HCT116 (cell line): ENCODE results near the gene AGAP1. TPM values are rescaled to one million over a fixed set of nuclear protein-coding genes. Genes with fewer than 3 reads are reported as not detected.

Experiments
- ATAC-seq: fragments of 200-7000 bp; cut with Tn5 transposase; 2 replicates; pipeline ENCODE4 v1.9.1; 2020; ENCODE audit warnings: mild to moderate bottlenecking, moderate library complexity
- BruUV-seq: library from RNA; stranded (reverse); fragments of 400-500 nt; replicated peaks from 2 replicates; lab custom pipeline; 2021; lab: Mats Ljungman, UMichigan
- CTCF ChIA-PET: fragments of 300-600 bp; sonication (Branson Sonifier 250); formaldehyde crosslinking; loops from one replicate; lab custom pipeline; 2021; ENCODE audit warnings: antibody characterized with exemption; lab: Charles Lee
- POLR2A ChIA-PET: fragments of 300-600, 350-600 bp; sonication (Branson Sonifier 250); formaldehyde crosslinking; loops from one replicate; lab custom pipeline; 2021; ENCODE audit warnings: antibody characterized with exemption; lab: Charles Lee
- RAD21 ChIA-PET, 2 experiments: fragments of 300-600 bp; sonication (Branson Sonifier 250); formaldehyde crosslinking; loops; one replicate each; lab custom pipeline; 2023; ENCODE audit warnings: low total read pairs in 2 of 2; ENCODE audit not compliant: uncharacterized antibody in 2 of 2, unreplicated experiment in 2 of 2, low non-redundant PET in 1 of 2; lab: Charles Lee
- DNase-seq: peaks from one replicate; pipeline ENCODE4 v3.0.0-alpha.2; 2010; ENCODE audit warnings: low read depth, low spot score
- H2AFZ ChIP-seq: fragments of 200-600 bp; shearing (Covaris generic), sonication (generic); 2 replicates; pipeline ENCODE4 v1.6.1; 2017; ENCODE audit warnings: low read depth, mixed run types, mixed read lengths, antibody characterized with exemption, low read length; ENCODE audit not compliant: poor library complexity, severe bottlenecking
- H3K27ac ChIP-seq: 2 replicates; pipeline ENCODE4 v1.5.1; 2012; ENCODE audit warnings: low read depth, low read length
- H3K27me3 ChIP-seq: fragments of 200-600 bp; sonication (generic); 2 replicates; pipeline ENCODE4 v1.6.1; 2016; ENCODE audit warnings: mixed run types, low read length, mixed read lengths; ENCODE audit not compliant: insufficient read depth
- H3K36me3 ChIP-seq, 2 experiments: fragments of 200-500 bp in 1 of 2; fragments of 200-600 bp in 1 of 2; sonication (Bioruptor generic) in 1 of 2; sonication (generic) in 1 of 2; 2 replicates each; pipeline versions ENCODE4 v1.5.1 to v1.6.1; 2014 to 2016; ENCODE audit warnings: low read length in 2 of 2, inconsistent platforms in 1 of 2, mixed read lengths in 1 of 2, mixed run types in 1 of 2; ENCODE audit not compliant: insufficient read depth in 2 of 2, control insufficient read depth in 1 of 2
- H3K4me1 ChIP-seq, 2 experiments: fragments of 200-600 bp in 1 of 2; sonication (generic) in 1 of 2; 2 replicates each; pipeline versions ENCODE4 v1.5.1 to v1.6.1; 2012 to 2017; ENCODE audit warnings: low read length in 2 of 2, inconsistent platforms in 1 of 2, mild to moderate bottlenecking in 1 of 2, mixed read lengths in 1 of 2, mixed run types in 1 of 2, moderate library complexity in 1 of 2; ENCODE audit not compliant: insufficient read depth in 2 of 2, control insufficient read depth in 1 of 2
- H3K4me2 ChIP-seq: fragments of 200-600 bp; sonication (generic); 2 replicates; pipeline ENCODE4 v1.6.1; 2017; ENCODE audit warnings: mixed run types, low read length, mixed read lengths
- H3K4me3 ChIP-seq, 2 experiments: fragments of 200-600 bp in 1 of 2; sonication (generic) in 1 of 2; replicated peaks in 1 of 2; 2 replicates each; pipeline ENCODE4 v1.5.1; 2011 to 2016; ENCODE audit warnings: low read length in 2 of 2, control low read depth in 1 of 2, low read depth in 1 of 2, mild to moderate bottlenecking in 1 of 2, mixed read lengths in 1 of 2, mixed run types in 1 of 2
- H3K79me2 ChIP-seq: fragments of 200-600 bp; sonication (generic); 2 replicates; pipeline ENCODE4 v1.6.1; 2017; ENCODE audit warnings: mild to moderate bottlenecking, mixed run types, low read length, moderate library complexity, mixed read lengths; ENCODE audit not compliant: insufficient read depth
- H3K9ac ChIP-seq: fragments of 200-600 bp; sonication (generic); 2 replicates; pipeline ENCODE4 v1.6.1; 2016; ENCODE audit warnings: low read length, mixed read lengths
- H3K9me2 ChIP-seq: fragments of 200-600 bp; sonication (generic), shearing (Covaris generic); 2 replicates; pipeline ENCODE4 v1.6.1; 2017; ENCODE audit warnings: mixed run types, mild to moderate bottlenecking, moderate library complexity; ENCODE audit not compliant: insufficient read depth
- H3K9me3 ChIP-seq, 2 experiments: fragments of 200-500 bp in 1 of 2; fragments of 200-600 bp in 1 of 2; sonication (Bioruptor generic) in 1 of 2; sonication (generic) in 1 of 2; 2 replicates each; pipeline ENCODE4 v1.6.1; 2014 to 2017; ENCODE audit warnings: low read length in 2 of 2, mixed read lengths in 2 of 2, inconsistent platforms in 1 of 2, low read depth in 1 of 2, mild to moderate bottlenecking in 1 of 2, mixed run types in 1 of 2, moderate library complexity in 1 of 2; ENCODE audit not compliant: control insufficient read depth in 1 of 2, insufficient read depth in 1 of 2
- H4K20me1 ChIP-seq: fragments of 200-600 bp; sonication (generic), shearing (Covaris generic); 2 replicates; pipeline ENCODE4 v1.6.1; 2017; ENCODE audit warnings: mixed run types, mild to moderate bottlenecking, moderate library complexity; ENCODE audit not compliant: insufficient read depth
- ATF3 ChIP-seq: IDR thresholded peaks from 2 replicates; pipeline ENCODE4 v1.6.1; 2012
- CBX3 ChIP-seq: IDR thresholded peaks from 2 replicates; pipeline ENCODE4 v1.6.1; 2012; ENCODE audit warnings: low read depth
- CEBPB ChIP-seq: IDR thresholded peaks from 2 replicates; pipeline ENCODE4 v1.6.1; 2012; ENCODE audit warnings: low read depth
- EZH2phosphoT487 ChIP-seq: fragments of 200-600 bp; IDR thresholded peaks from 2 replicates; pipeline ENCODE4 v1.6.1; 2018; ENCODE audit warnings: antibody characterized with exemption, borderline replicate concordance
- FOSL1 ChIP-seq: IDR thresholded peaks from 2 replicates; pipeline ENCODE4 v1.6.1; 2012; ENCODE audit warnings: low read depth
- JUND ChIP-seq: IDR thresholded peaks from 2 replicates; pipeline ENCODE4 v1.6.1; 2012
- MAX ChIP-seq: IDR thresholded peaks from 2 replicates; pipeline ENCODE4 v1.6.1; 2012
- POLR2AphosphoS5 ChIP-seq: IDR thresholded peaks from 2 replicates; pipeline ENCODE4 v1.6.1; 2011; ENCODE audit warnings: mild to moderate bottlenecking, low read depth, low read length, moderate library complexity
- RAD21 ChIP-seq: IDR thresholded peaks from 2 replicates; pipeline ENCODE4 v1.6.1; 2012; ENCODE audit warnings: low read depth, mild to moderate bottlenecking
- TCF7L2 ChIP-seq: IDR thresholded peaks from 2 replicates; pipeline ENCODE4 v1.7.0; 2011; ENCODE audit warnings: borderline replicate concordance, inconsistent platforms; ENCODE audit not compliant: insufficient read depth, insufficient read length; ENCODE audit errors: extremely low read depth
- ZBTB33 ChIP-seq: IDR thresholded peaks from 2 replicates; pipeline ENCODE4 v1.6.1; 2011; ENCODE audit warnings: mild to moderate bottlenecking, low read length, moderate library complexity; ENCODE audit not compliant: insufficient replicate concordance; ENCODE audit errors: extremely low read depth
- ZNF274 ChIP-seq: fragments of 200-500 bp; sonication (Bioruptor generic); IDR thresholded peaks from 2 replicates; pipeline ENCODE4 v1.6.1; 2014; ENCODE audit warnings: mild to moderate bottlenecking, low read depth, low read length, inconsistent platforms
- intact Hi-C: fragments of 100-400 bp; cut with micrococcal nuclease; formaldehyde crosslinking; loops from 2 replicates; pipeline ENCODE4 v1.10.0; 2022
- total RNA-seq: library from RNA; stranded (reverse); gene quantifications from one replicate; pipeline ENCODE4 v1.2.1, GENCODE V29; 2021; ENCODE audit not compliant: unreplicated experiment
- TF ChIP-seq, protein P1 (sequence below): IDR thresholded peaks from 2 replicates; pipeline ENCODE4 v1.6.1; 2012; ENCODE audit warnings: low read depth

The AGAP1 gene
- total RNA-seq, 1 experiment from 2014 or later: 43.8 TPM

DNA sequence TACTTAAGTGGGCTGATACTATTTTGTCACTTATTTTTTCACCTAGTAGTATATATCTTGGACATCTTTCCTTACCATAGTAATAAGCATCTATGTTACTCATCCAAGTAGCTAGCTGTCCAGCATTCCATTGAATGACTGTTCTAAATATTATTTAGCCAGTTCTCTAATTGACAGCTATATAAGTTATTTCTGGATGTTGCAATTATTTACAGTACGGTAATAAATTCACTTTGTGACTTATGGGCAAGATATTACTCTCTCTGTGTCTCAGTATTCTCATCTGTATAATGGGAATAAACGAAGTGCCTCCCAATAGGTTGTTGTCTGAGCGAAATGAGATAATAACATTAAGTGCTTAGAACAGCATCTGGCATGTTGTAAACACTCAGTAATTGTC, 46.6 kb upstream of the AGAP1 start:
- no TSS peak for BruUV-seq
- CTCF ChIA-PET: no interaction called here

More for the DNA sequence above, 46.6 kb upstream of the AGAP1 start:
- no peak for ATAC-seq
- Histone ChIP-seq H3K36me3 (no peaks in the 10 kb centered on the region), H3K9ac (no peak overlapping the region), H3K4me2 (no peak overlapping the region), H2AFZ (no peak overlapping the region), H3K9me2 (no peaks in the 10 kb centered on the region), H3K4me3 (no peak overlapping the region), H3K27ac (no peak overlapping the region), H3K4me1 (peaks cover 0 to 14% of the 10 kb centered on the region in 2 experiments; a peak in 2 of 4 replicates), H3K79me2 (no peaks in the 10 kb centered on the region), H4K20me1 (no peaks in the 10 kb centered on the region), H3K9me3 (peaks cover 0 to 6% of the 10 kb centered on the region in 2 experiments; a peak in 1 of 4 replicates), H3K27me3 (no peaks in the 10 kb centered on the region)
- ChIA-PET RAD21 (no interaction called here), POLR2A (no interaction called here)
- no peak for DNase-seq
- no peak for TF ChIP-seq RAD21
- no peak for TF ChIP-seq ZNF274
- TF ChIP-seq EZH2phosphoT487: no peak
- no peak for TF ChIP-seq CEBPB
- no peak for TF ChIP-seq MAX
- no peak for TF ChIP-seq ATF3
- no peak for TF ChIP-seq POLR2AphosphoS5
- TF ChIP-seq, protein P1, sequence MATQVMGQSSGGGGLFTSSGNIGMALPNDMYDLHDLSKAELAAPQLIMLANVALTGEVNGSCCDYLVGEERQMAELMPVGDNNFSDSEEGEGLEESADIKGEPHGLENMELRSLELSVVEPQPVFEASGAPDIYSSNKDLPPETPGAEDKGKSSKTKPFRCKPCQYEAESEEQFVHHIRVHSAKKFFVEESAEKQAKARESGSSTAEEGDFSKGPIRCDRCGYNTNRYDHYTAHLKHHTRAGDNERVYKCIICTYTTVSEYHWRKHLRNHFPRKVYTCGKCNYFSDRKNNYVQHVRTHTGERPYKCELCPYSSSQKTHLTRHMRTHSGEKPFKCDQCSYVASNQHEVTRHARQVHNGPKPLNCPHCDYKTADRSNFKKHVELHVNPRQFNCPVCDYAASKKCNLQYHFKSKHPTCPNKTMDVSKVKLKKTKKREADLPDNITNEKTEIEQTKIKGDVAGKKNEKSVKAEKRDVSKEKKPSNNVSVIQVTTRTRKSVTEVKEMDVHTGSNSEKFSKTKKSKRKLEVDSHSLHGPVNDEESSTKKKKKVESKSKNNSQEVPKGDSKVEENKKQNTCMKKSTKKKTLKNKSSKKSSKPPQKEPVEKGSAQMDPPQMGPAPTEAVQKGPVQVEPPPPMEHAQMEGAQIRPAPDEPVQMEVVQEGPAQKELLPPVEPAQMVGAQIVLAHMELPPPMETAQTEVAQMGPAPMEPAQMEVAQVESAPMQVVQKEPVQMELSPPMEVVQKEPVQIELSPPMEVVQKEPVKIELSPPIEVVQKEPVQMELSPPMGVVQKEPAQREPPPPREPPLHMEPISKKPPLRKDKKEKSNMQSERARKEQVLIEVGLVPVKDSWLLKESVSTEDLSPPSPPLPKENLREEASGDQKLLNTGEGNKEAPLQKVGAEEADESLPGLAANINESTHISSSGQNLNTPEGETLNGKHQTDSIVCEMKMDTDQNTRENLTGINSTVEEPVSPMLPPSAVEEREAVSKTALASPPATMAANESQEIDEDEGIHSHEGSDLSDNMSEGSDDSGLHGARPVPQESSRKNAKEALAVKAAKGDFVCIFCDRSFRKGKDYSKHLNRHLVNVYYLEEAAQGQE: no peak
- TF ChIP-seq FOSL1: no peak
- no peak for TF ChIP-seq TCF7L2
- no peak for TF ChIP-seq CBX3
- TF ChIP-seq ZBTB33: no peak
- TF ChIP-seq JUND: no peak
- intact Hi-C loops: no loop called here
